Ishikawa (cell line): ENCODE measurements around the gene CLIP3.

Source experiments
- CEBPB ChIP-seq: IDR thresholded peaks from 2 replicates; pipeline ENCODE4 v1.6.1; 2012
- CREB1 ChIP-seq: IDR thresholded peaks from 2 replicates; pipeline ENCODE4 v1.6.1; 2012; ENCODE audit warnings: low read depth
- EGR1 ChIP-seq: IDR thresholded peaks from 2 replicates; pipeline ENCODE4 v1.6.1; 2012
- EP300 ChIP-seq: IDR thresholded peaks from 2 replicates; pipeline ENCODE4 v1.6.1; 2012; ENCODE audit warnings: borderline replicate concordance
- FOXM1 ChIP-seq: IDR thresholded peaks from 2 replicates; pipeline ENCODE4 v1.6.1; 2012; ENCODE audit warnings: low read depth, borderline replicate concordance
- MAX ChIP-seq: IDR thresholded peaks from 2 replicates; pipeline ENCODE4 v1.6.1; 2012
- NFIC ChIP-seq: IDR thresholded peaks from 2 replicates; pipeline ENCODE4 v1.6.1; 2012
- RAD21 ChIP-seq: IDR thresholded peaks from 2 replicates; pipeline ENCODE4 v1.6.1; 2012; ENCODE audit warnings: low read depth
- REST ChIP-seq: IDR thresholded peaks from 2 replicates; pipeline ENCODE4 v1.6.1; 2012; ENCODE audit warnings: low read depth, mild to moderate bottlenecking
- TAF1 ChIP-seq: IDR thresholded peaks from 2 replicates; pipeline ENCODE4 v1.6.1; 2012; ENCODE audit warnings: low read depth, mild to moderate bottlenecking
- TCF12 ChIP-seq: IDR thresholded peaks from 2 replicates; pipeline ENCODE4 v1.6.1; 2012; ENCODE audit warnings: low read depth
- TEAD4 ChIP-seq: IDR thresholded peaks from 2 replicates; pipeline ENCODE4 v1.6.1; 2012
- USF1 ChIP-seq: IDR thresholded peaks from 2 replicates; pipeline ENCODE4 v1.6.1; 2012
- YY1 ChIP-seq: IDR thresholded peaks from 2 replicates; pipeline ENCODE4 v1.6.1; 2012; ENCODE audit warnings: low read depth
- ZBTB7A ChIP-seq: IDR thresholded peaks from 2 replicates; pipeline ENCODE4 v1.6.1; 2012; ENCODE audit warnings: low read depth

The CLIP3 gene

DNA sequence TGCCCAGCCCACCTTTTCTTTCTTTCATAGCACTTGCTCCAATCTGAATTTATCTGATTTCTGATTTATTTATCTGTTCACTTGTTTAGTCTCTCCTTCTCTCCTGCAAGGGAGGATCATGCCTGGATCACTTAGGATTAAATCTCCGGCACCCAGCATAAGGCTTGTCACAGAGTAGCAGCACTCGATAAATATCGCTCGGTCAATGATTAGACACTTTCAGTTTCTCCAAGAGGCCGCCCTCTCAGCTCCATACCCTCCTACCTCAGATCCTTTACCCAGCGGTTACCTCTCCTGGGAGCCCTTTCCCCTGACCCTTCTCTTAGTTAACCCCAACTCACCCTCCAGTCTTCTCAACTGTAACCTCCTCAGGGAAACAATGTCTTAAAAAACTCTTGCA lies 1.4 kb downstream of the CLIP3 start:
- no peak for TF ChIP-seq ZBTB7A
- TF ChIP-seq TCF12 = no peak
- TF ChIP-seq REST = no peak
- TF ChIP-seq FOXM1 = no peak
- TF ChIP-seq USF1 = no peak
- no peak for TF ChIP-seq NFIC
- no peak for TF ChIP-seq CREB1
- no peak for TF ChIP-seq EP300
- no peak for TF ChIP-seq CEBPB
- no peak for TF ChIP-seq EGR1
- TF ChIP-seq RAD21 = no peak
- no peak for TF ChIP-seq MAX
- no peak for TF ChIP-seq TAF1

DNA sequence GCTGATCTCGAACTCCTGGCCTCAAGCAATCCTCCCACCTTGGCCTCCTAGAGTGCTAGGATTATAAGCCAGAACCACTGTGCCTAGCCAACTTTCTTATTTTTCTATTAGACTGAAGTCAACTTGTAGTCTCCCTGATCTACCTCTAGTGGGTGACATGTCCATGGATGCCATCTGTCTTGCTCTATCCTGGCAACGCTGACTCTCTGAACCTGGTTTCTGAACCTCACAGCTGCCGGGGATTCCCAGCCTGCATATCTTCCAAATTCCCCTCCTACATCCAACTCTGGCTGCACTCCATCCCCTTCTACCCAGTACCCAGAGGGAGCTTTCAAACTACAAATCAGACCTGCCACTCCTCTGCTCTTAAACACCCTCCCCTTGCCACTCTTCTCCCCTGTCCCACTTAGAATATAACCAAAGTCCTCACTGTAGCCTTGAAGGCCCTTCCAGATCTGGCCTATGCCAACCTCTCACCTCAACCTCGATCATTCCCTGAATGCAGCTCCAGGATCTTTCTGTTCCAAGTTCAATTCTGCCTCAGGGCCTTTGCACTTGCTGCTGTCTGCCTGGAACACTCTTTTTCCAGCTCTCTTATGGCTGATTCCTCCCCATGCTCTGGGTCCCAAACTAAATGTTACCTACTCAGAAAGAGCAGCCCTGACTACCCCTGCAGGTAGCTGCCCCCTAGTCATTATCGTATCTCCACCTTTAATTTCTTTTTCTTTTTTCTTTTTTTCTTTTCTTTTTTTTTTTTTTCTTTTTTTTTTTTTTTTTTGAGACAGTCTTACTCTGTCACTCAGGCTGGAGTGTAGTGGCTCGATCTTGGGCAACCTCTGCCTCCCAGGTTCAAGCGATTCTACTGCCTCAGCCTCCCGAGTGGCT lies 2.2 kb downstream of the CLIP3 start:
- no peak for TF ChIP-seq TCF12
- no peak for TF ChIP-seq EGR1
- no peak for TF ChIP-seq CEBPB
- no peak for TF ChIP-seq ZBTB7A
- no peak for TF ChIP-seq RAD21
- TF ChIP-seq MAX = no peak
- no peak for TF ChIP-seq CREB1
- no peak for TF ChIP-seq EP300
- no peak for TF ChIP-seq TAF1
- no peak for TF ChIP-seq FOXM1
- no peak for TF ChIP-seq YY1
- TF ChIP-seq NFIC = no peak
- no peak for TF ChIP-seq REST
- no peak for TF ChIP-seq USF1
- TF ChIP-seq TEAD4 = no peak

- TF ChIP-seq NFIC (no peak), CEBPB (no peak), YY1 (no peak), REST (no peak), TEAD4 (no peak), TAF1 (no peak), CREB1 (no peak), EP300 (no peak), MAX (no peak), RAD21 (no peak), TCF12 (no peak), EGR1 (no peak)
Observed at GRCh38 chr19:36028313-36029041, 4.2 kb downstream of the CLIP3 start.
